GM12878 (cell line): Measurements from ENCODE around the gene RNPC3. TPM values are rescaled to one million over a fixed set of nuclear protein-coding genes. Genes with fewer than 3 reads are reported as not detected.
"Not testable (repeated sequence)": the region's sequence is repeated elsewhere in the genome, so short reads cannot be mapped to it uniquely, and the experiment has no call there.

Source experiments
- ATAC-seq: fragments of 200-7000 bp; cut with Tn5 transposase; 3 replicates; pipeline ENCODE4 v1.9.1; 2020; ENCODE audit warnings: mild to moderate bottlenecking, moderate library complexity
- BruUV-seq: library from RNA; stranded (reverse); fragments of 400-500 nt; replicated peaks from 2 replicates; lab custom pipeline; 2021; lab: Mats Ljungman, UMichigan
- CTCF ChIA-PET: fragments of 300-600 bp; sonication (Branson Sonifier 250); formaldehyde crosslinking; extraction: SDS; loops from one replicate; lab custom pipeline; 2021; ENCODE audit warnings: inconsistent platforms; lab: Yijun Ruan, JAX
- POLR2A ChIA-PET: fragments of 350-600 bp; formaldehyde crosslinking; extraction: SDS; loops from one replicate; lab custom pipeline; 2021; ENCODE audit warnings: inconsistent platforms; lab: Charles Lee
- RAD21 ChIA-PET: fragments of 300-600 bp; sonication (Branson Sonifier 250); formaldehyde crosslinking; loops from one replicate; lab custom pipeline; 2023; ENCODE audit warnings: antibody characterized with exemption; ENCODE audit not compliant: unreplicated experiment; lab: Charles Lee
- SMC1A ChIA-PET: fragments of 300-600 bp; sonication (Branson Sonifier 250); formaldehyde crosslinking; loops from one replicate; lab custom pipeline; 2023; ENCODE audit not compliant: unreplicated experiment, uncharacterized antibody; lab: Charles Lee
- DNase-seq: peaks from one replicate; pipeline ENCODE4 v3.0.0-alpha.2; 2011; ENCODE audit warnings: low read depth, low spot score
- FAIRE-seq: peaks from 3 replicates; lab custom pipeline; 2011; peaks lifted over from hg19 to GRCh38; lab: Jason Lieb, UNC
- H2AFZ ChIP-seq: 2 replicates; pipeline ENCODE4 v1.6.0; 2011; ENCODE audit warnings: low read depth, low read length, control low read depth; ENCODE audit not compliant: control insufficient read depth
- H3K27ac ChIP-seq: 2 replicates; pipeline ENCODE4 v1.5.1; 2011; ENCODE audit warnings: control low read depth; ENCODE audit not compliant: control insufficient read depth, insufficient read depth
- H3K27me3 ChIP-seq, 2 experiments: replicated peaks in 1 of 2; 2 replicates each; pipeline versions ENCODE4 v1.6.0 to v1.6.1; 2011; ENCODE audit warnings: low read length in 1 of 2; ENCODE audit not compliant: control insufficient read depth in 2 of 2, insufficient read depth in 2 of 2
- H3K36me3 ChIP-seq, 2 experiments: 2 replicates each; pipeline ENCODE4 v1.5.1; 2011; ENCODE audit warnings: low read length in 1 of 2; ENCODE audit not compliant: control insufficient read depth in 2 of 2, insufficient read depth in 2 of 2
- H3K4me1 ChIP-seq: 2 replicates; pipeline ENCODE4 v1.6.1; 2011; ENCODE audit warnings: mild to moderate bottlenecking, low read length, moderate library complexity, mixed read lengths; ENCODE audit not compliant: control insufficient read depth, insufficient read depth
- H3K4me2 ChIP-seq: 2 replicates; pipeline ENCODE4 v1.6.0; 2011; ENCODE audit warnings: control low read depth; ENCODE audit not compliant: control insufficient read depth, insufficient read depth
- H3K4me3 ChIP-seq: fragments of 200-600 bp; sonication (generic); 2 replicates; pipeline ENCODE4 v1.5.1; 2016
- H3K79me2 ChIP-seq: 2 replicates; pipeline ENCODE4 v1.6.0; 2011; ENCODE audit warnings: low read length; ENCODE audit not compliant: control insufficient read depth, insufficient read depth
- H3K9ac ChIP-seq: 2 replicates; pipeline ENCODE4 v1.8.0; 2011; ENCODE audit warnings: low read length, control low read depth, mixed read lengths; ENCODE audit not compliant: control insufficient read depth, insufficient read depth
- H3K9me3 ChIP-seq: replicated peaks from 3 replicates; pipeline ENCODE4 v1.5.1; 2011; ENCODE audit warnings: mild to moderate bottlenecking, low read length; ENCODE audit not compliant: control insufficient read depth, insufficient read depth
- H4K20me1 ChIP-seq: 2 replicates; pipeline ENCODE4 v1.6.0; 2011; ENCODE audit not compliant: control insufficient read depth, insufficient read depth
- BCL11A ChIP-seq: IDR thresholded peaks from 2 replicates; pipeline ENCODE4 v1.6.1; 2011; ENCODE audit warnings: low read depth, low read length
- BRCA1 ChIP-seq: IDR thresholded peaks from 2 replicates; pipeline ENCODE4 v1.6.1; 2011; ENCODE audit warnings: low read depth, low read length, improper control_type of control experiment
- IRF4 ChIP-seq: IDR thresholded peaks from 2 replicates; pipeline ENCODE4 v1.6.1; 2011; ENCODE audit warnings: low read depth, low read length
- KLF5 ChIP-seq: fragments of 450-650 bp; IDR thresholded peaks from 2 replicates; pipeline ENCODE4 v1.6.1; 2014; ENCODE audit warnings: mild to moderate bottlenecking; ENCODE audit not compliant: partially characterized antibody
- PML ChIP-seq: IDR thresholded peaks from 2 replicates; pipeline ENCODE4 v1.6.1; 2012; ENCODE audit warnings: low read length, inconsistent platforms
- ZBTB11 ChIP-seq: fragments of 450-650 bp; formaldehyde crosslinking; IDR thresholded peaks from 2 replicates; pipeline ENCODE4 v1.5.0; 2022; ENCODE audit warnings: mild to moderate bottlenecking, missing genetic modification characterization
- WGBS: methylation state at CpG from one replicate; pipeline ENCODE4 v1.1.6; 2016; ENCODE audit warnings: low lambda C conversion rate; ENCODE audit not compliant: insufficient replicate concordance, insufficient coverage; ENCODE audit errors: missing lambda C conversion rate; 5-methylcytosine and 5-hydroxymethylcytosine counted together
- in situ Hi-C: fragments of 300-500 bp; cut with MboI; formaldehyde crosslinking; loops from 9 replicates; pipeline ENCODE4 v1.14.3; 2018; ENCODE audit warnings: mixed read lengths
- intact Hi-C: fragments of 100-400 bp; cut with micrococcal nuclease; formaldehyde crosslinking; loops from one replicate; pipeline ENCODE4 v1.14.2; 2022; ENCODE audit not compliant: unreplicated experiment
- polyA plus RNA-seq, 11 experiments: library from polyadenylated mRNA; depleted of rRNA in 4 of 11; unstranded in 6 of 11; stranded (reverse) in 5 of 11; fragments of >200 nt; fragmentation: Nextera tagmentation in 4 of 11; fragmentation: Illumina TruSeq in 1 of 11; extraction: Ambion mirVana in 4 of 11; extraction: Trizol in 1 of 11; gene quantifications; 1 replicate in 1 of 11; 2 replicates in 10 of 11; pipeline versions ENCODE4 v1.2.1 to v1.2.3, GENCODE V29; 2011 to 2016; ENCODE audit warnings: inconsistent platforms in 2 of 11, missing spikeins in 2 of 11, low read depth in 1 of 11
- total RNA-seq, 4 experiments: library from RNA; depleted of rRNA in 3 of 4; stranded (reverse); fragments of >200 nt in 3 of 4; fragmentation: Illumina TruSeq in 1 of 4; extraction: Trizol in 1 of 4; gene quantifications; 2 replicates each; pipeline versions ENCODE4 v1.2.1 to v1.2.3, GENCODE V29; 2013 to 2021

Gene RNPC3
- total and polyA plus RNA-seq, 10 of the 15 experiments (the other 5 are each of a cell fraction or from before 2014, with no cell fraction given), result 11.4 to 53.7 (median 22.7) TPM

GRCh38 chr1:103569493-103569892, 44.0 kb downstream of the RNPC3 start (continued):
- TF ChIP-seq IRF4 (no peak), BCL11A (no peak), BRCA1 (no peak), KLF5 (no peak), PML (no peak), ZBTB11 (CRISPR knock-in tag) (no peak)

GRCh38 chr1:103571289-103571688, 45.8 kb downstream of the RNPC3 start, which contains the start of gene AMY2B:
AMY2B (plus strand) TSS chr1:103571589; CDS start chr1:103571603, 14 bp downstream.
- CTCF ChIA-PET, H3K9me3 ChIP-seq, FAIRE-seq, H3K4me3 ChIP-seq, in situ Hi-C loops, H3K4me1 ChIP-seq, BruUV-seq, SMC1A ChIA-PET, H3K27ac ChIP-seq, H3K79me2 ChIP-seq, POLR2A ChIA-PET, H3K9ac ChIP-seq, intact Hi-C loops, DNase-seq, H2AFZ ChIP-seq, RAD21 ChIA-PET, H3K4me2 ChIP-seq, H3K27me3 ChIP-seq, H4K20me1 ChIP-seq, H3K36me3 ChIP-seq, ATAC-seq: not testable (repeated sequence)
- WGBS, result 92% methylated on average over 2 of the region's 2 CpGs
